Activated CD8-positive, alpha-beta memory T cell treated with anti-CD3 and anti-CD28 coated beads for 4 hours (primary cell): Measurements from ENCODE around the gene COX7A2L.
"Not testable (repeated sequence)": the region's sequence is repeated elsewhere in the genome, so short reads cannot be mapped to it uniquely, and the experiment has no call there.

Experiments
- DNase-seq, 2 donors: peaks; one replicate each; pipeline ENCODE4 v3.0.0-alpha.2; 2020; ENCODE audit warnings: low read depth in 2 of 2

The COX7A2L gene

DNA sequence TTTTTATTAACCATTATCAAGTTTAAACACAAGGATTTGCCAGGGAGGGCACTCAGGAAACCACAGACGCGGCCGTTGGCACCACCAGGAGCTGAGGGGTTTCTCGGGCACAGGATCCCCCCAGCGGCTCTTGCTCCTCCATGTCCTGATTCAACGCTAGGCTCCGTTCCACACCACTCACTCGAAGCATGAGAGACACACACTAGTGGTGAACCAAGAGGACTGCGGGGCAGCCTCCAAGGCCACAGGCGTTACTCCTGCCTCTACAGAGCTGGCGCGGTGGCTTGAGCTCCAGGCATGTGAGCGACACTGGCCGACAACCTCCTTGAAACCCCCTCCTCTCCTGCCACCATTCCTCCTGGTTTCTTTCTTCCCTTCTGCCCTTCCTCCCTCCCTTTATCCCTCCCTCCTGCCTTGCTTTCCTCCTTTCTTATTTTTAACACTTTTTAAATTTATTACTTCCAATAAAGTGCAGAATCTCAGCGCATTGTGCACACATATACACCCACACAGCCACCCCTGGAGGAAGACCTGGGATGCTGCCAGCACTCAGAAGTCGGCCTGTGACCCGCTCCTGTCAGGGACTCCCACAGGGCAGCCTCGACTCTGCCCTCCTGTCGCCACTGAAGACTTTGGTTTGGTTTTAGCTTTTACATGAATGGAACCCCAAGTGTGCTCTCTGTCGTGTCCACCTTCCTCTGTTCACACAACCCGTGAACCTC is 21.7 kb downstream of the COX7A2L start:
- no peak for DNase-seq

DNA sequence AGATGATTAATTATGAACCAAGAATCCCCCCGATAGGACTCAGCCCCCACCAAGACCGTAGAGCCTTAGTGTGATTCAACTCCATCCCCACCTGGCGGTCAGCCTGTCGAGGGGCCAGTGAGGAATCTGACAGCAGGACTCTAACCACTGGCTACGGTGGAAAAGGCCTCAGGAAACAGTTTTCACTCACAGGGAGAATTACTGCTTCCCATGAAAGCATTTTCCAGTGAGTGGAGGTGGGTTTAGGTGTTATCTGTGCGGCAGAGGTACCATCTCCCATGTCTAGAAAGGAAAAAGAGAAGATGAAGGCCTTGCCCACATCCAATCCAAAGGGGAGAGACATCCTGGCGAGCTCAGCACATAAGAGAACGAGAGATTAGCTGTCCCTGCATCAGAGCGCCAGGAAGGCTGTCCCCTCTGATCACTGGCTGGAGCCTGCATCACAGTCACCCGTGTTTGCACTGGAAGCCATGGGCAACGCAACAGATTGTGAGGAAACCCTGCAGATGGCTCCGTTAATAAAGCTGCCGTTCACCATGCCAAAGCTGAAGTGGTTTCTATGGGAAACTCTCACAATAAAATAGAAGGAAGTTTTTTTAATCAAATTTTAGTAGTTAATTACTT is 22.3 kb downstream of the COX7A2L start:
- DNase-seq: no peak

- DNase-seq: no peak
These were observed 23.0 kb downstream of the COX7A2L start for GRCh38 chr2:42337846-42338566.

- no peak for DNase-seq
These were observed 23.6 kb downstream of the COX7A2L start for GRCh38 chr2:42337356-42337820.

- DNase-seq: no peak
These were observed 24.6 kb downstream of the COX7A2L start for GRCh38 chr2:42336361-42336965.

DNA sequence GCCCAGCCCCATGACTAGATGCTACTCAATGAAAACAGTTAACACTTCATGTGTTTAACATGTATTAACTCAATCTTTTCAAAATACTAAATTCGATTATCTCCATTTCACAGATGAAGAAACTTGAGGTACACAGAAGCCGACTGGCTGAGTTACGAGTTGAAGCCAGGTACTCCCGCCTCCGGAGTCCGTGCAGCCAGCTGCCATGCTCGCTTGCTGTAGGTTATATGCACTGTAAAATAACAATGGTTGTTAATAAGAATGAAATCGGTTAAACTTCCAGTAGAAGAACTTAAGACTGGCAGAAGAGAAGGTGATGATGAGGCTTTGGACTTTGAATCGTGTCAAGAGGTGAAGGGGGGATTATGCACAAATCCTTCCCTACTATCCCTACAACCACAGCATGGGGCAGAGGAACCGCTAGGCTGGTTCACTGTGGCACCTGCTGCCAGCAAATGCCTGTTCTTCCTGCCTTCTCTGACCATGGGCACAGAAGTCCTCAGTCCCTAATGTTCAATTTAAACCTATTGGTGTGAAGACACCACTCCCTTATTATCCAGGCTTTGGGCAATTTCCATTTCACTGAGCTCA is 25.4 kb downstream of the COX7A2L start:
- DNase-seq: no peak

- DNase-seq: not testable (repeated sequence)
These were observed 26.2 kb downstream of the COX7A2L start for GRCh38 chr2:42334865-42335264.

GRCh38 chr2:42334220-42334619 is 26.8 kb downstream of the COX7A2L start:
- DNase-seq: no peak

- DNase-seq: no peak
These were observed 27.4 kb downstream of the COX7A2L start for GRCh38 chr2:42333579-42333978.

DNA sequence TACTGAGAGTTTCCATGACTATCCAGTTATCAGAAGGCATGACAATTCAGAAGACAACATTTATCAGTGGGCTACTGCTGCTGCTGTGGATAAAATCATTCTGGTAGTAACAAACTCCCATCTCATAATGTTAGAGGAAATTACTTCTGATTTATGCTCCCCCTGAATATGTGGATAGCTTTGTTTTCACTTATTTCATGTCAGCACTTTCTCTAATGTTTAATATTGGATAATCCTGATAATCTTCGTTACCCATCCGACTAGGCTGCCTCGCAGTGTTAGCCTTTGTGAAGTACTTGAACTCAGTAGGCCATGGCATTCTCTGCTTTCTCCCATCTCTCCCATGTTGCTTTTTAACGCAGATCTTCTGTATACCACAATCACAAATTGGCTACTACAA is 28.4 kb downstream of the COX7A2L start:
- DNase-seq: no peak

DNA sequence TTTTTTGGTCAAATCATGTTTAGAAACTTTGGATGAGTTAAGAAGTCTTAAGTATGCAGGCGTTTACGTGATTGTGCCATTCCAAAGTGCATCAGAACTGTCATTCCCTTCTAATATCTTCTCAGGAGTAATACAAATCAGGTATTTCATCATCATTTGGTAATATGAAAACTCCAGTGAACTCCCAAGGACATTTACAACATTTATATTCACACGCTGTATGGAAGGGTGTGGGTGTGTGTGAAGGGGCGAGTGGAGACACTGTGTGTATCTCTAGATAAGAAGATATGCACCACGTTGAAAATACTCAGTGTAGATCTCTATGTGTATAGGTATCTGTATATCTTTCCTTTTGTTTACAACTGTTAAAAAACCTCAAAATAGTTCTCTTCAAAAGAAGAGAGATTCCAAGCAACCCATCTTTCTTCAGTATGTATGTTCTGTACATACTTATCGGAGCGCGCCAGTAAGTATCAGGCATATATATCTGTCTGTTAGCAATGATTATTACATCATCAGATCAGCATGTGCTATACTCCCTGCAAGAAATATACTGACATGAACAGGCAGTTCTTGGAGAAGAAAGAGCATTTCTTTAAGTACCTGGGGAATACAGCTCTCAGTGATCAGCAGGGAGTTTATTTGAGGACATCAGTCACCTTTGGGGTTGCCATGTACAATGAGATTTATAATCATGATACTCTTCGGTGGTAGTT is 29.3 kb downstream of the COX7A2L start:
- no peak for DNase-seq

DNA sequence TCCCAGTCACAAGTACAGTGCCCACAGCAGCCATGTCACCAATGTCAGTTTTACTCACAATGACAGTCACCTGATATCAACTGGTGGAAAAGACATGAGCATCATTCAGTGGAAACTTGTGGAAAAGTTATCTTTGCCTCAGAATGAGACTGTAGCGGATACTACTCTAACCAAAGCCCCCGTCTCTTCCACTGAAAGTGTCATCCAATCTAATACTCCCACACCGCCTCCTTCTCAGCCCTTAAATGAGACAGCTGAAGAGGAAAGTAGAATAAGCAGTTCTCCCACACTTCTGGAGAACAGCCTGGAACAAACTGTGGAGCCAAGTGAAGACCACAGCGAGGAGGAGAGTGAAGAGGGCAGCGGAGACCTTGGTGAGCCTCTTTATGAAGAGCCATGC is 31.3 kb downstream of the COX7A2L start:
- no peak for DNase-seq

DNA sequence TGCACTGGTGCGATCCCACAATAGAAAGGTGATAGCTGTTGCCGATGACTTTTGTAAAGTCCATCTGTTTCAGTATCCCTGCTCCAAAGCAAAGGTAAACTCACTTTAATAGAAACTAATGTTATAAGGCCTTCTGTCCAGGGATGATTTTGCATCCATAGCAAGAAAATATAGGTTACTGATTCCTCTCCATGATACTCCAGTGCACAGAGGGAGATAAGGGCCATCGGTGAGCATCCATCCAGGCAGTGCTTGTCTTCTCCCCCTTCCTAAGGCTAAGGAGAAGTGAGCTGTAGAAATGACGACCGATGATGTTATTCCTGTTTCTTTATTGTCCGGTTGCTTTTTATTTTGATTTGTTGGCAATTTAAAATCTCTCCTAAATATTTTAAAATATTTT is 32.1 kb downstream of the COX7A2L start:
- DNase-seq: no peak

DNA sequence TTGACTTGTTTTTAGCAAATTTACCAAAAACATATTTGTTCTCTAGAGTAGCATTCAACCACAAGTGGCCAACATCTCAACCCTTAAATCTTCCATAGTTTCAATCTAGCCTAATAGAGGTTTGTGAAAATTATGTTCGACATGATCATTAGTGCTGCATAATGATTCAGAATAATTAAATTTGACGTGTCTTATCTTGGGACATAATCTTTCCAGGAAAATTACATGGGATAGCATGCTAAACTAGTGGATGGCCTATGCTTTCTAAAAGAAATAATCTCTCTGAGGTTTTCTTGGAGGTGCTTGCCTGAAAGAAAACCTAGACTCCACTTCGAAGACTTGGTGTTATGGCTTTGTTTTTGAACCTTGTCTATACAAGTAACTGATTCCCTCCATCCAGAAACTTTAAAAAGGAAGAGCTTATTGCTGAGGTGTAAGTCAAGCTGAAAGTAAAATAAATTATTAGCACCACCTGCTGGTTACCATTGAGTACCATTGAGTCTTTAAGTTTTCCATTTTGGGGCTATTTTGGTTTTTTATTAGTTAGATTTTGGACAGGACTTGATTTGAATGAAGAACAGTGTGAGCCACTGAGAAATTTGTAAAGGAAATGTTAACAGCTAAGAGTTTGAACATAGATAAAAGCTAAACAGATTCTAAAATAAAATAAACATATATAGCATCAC is 32.7 kb downstream of the COX7A2L start:
- DNase-seq: no peak

DNA sequence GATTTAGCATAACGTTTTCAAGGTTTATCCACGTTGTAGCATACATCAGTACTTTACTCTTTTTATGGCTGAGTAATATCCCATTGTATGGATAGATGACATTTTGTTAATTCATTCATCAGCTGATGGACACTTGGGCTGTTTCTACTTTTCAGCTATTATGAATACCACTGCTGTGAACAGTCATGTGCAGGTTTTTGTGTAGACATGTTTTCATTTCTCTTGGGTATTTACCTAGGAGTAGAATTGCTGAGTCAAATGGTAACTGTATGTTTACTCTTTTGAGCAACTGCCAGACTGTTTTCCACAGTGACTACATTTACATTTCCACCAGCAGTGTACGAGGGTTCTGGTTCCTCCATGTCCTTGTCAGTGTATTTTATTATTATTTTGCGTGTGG is 33.9 kb downstream of the COX7A2L start:
- no peak for DNase-seq

- DNase-seq: no peak
These were observed 35.4 kb downstream of the COX7A2L start for GRCh38 chr2:42325609-42326008.

GRCh38 chr2:42324949-42325348 is 36.1 kb downstream of the COX7A2L start:
- no peak for DNase-seq

DNA sequence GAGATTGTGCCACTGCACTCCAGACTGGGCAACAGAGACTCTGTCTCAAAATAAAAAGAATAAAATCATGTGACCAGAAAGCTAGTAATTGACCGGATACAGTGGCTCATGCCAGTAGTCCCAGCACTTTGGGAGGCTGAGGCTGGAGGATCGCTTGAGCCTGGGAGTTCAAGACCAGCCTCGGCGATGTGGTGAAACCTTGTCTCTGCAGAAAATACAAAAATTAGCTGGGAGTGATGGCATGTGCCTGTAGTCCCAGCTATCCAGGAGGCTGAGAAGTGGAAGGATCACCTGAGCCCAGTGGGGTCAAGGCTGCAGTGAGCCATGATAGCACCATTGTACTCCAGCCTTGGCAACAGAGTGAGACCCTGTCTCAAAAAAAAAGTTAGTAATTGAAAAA is 36.8 kb downstream of the COX7A2L start:
- DNase-seq: no peak

DNA sequence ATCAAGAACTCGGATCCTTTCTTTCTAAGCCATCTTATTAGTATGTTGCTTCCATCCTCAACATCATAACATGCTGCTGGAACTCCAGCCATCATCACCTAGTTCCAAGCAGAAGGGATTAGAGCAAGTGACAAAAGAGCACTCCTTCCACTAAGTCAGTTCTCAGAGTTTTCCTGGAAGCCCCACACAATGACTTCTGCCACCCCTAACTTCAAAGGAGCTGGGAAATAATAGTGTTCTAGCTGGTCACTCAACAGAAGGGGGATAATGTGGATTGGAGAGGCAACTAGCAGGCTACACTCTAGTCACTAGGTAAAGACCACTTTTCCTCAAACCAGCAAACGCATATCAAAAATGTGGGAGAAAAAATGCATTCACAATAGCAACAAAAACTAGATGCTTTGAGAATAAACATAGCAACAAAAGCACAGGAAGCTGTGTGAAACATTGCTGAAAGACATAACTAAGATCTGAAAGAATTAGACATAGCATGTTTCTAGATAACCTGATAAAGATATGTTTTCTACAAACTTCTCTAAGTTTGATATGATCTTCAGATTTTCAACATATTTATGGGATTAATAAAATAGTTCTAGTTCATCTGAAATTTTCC is 39.5 kb downstream of the COX7A2L start:
- DNase-seq: no peak

DNA sequence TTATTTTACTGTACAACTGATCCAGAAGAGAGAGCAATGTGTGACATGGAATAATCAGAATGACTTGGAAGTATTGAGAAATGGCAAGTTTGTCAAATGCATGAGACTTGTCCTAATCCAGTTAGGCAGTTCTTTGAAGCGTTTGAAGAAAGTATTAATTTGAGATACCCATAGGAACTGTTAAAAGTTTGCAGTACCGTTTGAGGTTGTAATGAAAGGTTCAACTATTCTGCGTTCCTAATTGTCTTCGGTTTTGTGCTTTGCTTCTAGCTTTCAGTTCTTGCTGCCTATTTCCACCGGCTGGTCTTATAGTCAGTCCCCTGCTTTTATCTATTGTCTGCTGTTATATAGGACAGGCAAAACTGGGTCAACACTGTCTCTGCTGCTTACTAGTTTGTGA is 41.8 kb downstream of the COX7A2L start:
- no peak for DNase-seq
